HG03520 (cell line): Measurements from ENCODE around the gene HMX2.

Experiments
- ATAC-seq: cut with Tn5 transposase; IDR thresholded peaks from one replicate; pipeline ENCODE4 v1.9.1; 2021; ENCODE audit warnings: mild to moderate bottlenecking, moderate library complexity; ENCODE audit not compliant: unreplicated experiment

Gene HMX2, protein sequence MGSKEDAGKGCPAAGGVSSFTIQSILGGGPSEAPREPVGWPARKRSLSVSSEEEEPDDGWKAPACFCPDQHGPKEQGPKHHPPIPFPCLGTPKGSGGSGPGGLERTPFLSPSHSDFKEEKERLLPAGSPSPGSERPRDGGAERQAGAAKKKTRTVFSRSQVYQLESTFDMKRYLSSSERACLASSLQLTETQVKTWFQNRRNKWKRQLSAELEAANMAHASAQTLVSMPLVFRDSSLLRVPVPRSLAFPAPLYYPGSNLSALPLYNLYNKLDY

DNA sequence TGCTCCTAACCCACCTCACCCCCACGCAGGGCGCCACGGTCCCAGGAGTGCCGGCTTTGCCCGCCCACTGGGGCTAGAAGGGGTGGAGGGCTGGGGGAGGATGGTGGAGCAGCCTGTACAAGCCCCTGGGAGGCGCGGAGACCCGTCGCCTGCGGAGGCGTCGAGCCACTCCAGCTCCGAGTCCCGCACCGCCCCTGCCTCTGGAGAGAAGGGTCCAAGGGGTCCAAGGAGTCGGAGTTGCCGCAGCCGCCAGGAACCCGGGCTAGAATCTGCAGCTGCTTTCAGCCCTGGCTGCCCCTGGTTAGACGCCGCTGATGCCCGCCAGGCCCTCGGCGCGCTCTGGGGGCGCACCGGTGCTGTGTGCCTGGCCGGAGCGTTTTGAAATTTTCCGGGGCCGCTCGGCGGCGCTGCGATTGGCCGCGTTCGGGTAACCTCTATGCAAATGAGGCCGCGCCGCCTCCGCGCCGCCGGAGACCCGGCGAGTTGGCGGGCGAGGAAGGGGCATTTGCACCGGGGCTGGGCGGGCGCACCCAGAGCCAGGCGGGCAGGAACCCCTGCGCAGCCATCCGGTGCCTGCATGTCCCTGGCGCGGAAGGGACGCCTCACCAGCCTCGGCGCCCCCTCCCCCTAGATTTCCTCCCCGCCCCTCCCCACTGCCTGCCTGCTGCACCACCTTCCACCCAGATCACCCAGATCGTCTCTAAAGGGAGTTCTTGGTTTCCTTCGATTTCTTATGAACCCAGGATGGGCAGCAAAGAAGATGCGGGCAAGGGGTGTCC lies at the start of gene HMX2:
TSS of gene HMX2 (plus strand) at position 502 of the 779 bp plus-strand sequence. CDS start at position 745, 243 bp downstream.
- ATAC-seq, result no peak

DNA sequence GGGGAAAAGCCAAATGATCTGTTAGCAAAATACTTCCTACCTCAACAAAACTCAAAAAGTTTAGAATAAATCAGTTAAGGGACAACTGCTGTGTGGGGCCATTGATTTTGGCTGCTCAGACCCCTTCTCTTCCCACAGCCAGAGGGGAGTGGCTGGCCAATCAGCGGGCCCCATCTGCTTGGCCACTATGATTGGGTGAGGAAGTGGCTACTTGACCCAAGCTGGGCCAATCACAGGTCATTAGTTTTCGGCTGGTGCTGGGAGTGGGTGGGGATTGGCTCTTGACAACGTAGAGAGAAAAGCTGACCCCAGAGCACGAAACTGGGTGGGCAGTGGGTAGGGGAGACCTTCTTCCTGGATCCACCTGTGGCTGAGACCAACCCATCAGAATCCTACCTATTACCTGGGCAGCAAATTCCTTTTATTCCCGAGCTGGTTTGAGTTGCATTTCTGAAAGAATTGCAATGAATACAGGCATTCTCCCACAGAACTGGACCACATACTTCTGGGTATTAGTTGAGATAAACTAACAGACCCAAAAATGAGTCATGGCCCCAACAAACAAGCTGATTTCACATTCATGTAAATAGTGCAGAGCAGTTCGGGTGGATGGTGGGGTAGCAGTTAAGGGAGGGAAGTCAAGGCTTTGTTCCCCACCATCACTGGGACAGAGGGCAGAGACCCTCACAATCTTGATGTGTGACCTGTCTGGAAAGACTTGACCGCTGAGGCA lies 47.7 kb upstream of the HMX2 start:
- no peak for ATAC-seq

DNA sequence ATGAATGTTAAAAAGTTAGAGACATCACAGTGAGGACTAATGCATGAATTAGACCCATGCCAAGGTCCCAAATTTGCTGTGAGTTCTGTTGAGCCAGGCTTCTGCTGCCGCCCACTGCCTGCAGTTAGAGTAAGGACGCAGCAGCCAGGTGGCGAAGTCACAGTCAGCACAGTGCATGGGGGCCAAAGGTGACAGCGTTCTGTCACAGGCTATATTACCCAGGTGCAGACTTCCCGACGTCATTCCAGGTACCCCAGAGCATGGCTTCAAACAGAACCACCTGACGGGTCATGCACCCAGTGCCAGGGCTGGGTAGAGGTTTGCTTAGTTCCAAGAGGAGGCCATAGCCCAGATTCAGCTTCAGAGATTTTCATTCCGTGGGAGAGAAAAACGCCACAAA lies 46.1 kb upstream of the HMX2 start:
- ATAC-seq, result no peak

DNA sequence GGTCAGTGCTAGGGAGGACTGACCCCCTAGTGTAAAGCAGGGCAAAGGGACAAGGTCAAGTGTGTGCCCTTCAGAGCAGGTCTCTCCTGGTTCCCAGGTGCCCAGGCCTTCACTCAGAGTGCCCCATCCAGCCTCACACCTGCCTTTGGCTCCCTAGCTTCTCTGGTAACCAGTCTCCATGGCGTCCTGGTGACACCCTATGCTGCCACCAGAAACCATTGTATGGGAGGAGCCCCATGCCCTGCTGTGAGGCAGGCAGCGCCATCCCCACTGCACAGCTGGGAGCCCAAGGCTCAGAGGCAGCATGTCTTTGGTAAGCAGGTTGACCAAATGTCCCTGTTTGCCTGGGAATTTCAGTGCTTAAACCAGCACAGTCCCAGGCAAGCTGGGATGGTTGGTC lies 45.3 kb upstream of the HMX2 start:
- no peak for ATAC-seq

DNA sequence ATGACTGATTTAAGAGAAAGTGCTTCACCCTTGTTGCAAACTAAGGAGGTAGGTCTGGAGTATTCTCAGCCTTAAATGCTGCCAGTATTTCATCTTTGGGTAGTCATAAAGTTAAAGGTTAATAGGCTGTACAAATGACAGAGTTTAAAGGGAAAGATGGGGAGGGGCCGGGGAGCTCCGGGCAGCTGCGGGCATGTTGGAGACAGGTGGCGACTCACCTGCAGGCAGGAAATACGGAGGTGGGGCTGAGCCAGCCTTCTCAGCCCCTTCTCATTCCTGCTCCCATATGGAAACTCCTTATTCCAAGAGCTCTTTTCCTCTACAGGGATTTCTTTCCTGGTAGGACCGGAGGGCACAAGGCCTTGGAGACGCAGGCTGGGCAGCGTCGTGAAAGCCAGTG lies 44.0 kb upstream of the HMX2 start:
- ATAC-seq, result no peak

DNA sequence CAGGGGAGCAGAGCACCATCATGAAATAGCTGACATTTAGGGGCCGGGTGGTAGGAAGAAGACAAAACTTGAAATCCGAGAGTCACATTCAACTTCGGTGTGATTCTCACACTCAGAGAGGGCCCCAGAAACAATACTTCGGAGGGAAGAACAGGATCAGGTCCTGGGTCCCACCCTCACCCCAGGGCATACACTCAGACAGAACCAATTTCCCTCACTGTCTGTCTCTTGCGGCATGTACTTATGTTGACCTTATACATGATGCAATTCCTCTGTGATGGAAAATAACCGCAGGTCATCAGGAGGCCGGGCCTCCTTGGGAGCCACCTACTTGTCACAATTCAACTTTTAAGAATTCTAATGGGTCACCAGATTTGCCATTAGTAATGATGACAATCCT lies 38.5 kb upstream of the HMX2 start:
- no peak for ATAC-seq

DNA sequence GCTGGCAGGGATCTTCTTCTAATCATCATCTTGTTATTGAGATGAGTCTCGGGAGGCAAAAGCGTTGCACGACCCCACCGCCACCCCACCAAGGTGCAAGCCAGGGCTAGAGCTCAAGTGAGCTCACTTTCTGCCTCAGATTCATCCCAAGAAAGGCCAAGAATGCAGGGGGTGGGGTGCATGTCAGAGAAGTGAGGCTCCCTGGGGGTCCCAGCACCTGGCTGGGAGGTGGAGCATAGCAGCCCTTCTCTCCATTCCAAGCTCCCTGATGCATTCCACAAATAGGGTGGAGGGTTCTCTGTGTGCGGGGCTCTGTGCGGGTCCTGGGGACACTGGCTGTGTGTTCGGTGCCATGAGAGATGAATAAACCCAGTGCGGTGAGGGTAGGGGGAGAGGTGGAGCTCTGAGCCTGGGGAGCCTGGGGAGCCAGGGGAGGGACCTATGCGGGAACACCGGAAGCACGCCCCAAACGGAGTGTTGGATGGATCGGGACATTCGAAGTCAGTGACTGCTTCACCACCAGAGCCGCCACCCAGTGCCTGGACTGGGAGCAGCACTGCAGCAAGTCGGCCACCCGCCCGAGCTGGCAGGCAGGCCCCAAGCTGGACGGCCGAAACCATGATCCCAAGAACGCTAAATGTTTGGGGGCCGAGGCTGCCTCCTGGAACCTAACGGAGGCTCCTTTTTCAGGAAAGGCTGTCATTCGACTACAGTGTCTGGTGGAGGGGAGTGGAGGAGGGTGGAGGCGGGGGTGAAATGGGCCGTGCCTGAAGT lies 30.1 kb upstream of the HMX2 start:
- ATAC-seq, result no peak

DNA sequence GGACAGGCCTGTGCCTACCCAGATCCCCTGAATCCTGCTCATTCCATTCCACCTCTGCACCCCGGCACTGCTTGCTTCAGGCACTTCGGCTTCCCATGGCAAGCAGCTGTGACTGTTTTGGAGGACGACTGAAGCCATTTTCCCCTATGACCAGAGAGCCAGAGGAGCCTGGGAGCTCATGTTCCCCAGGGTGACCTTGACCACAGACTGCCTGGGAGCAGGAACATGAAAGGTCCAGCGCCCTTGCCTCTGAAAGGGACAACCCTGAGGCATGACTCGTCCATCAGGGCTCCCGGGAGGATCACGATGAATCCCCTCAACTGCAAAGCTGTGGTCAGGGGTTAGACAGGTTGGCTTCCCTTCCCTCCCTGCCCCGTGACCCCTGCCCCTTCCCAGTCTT lies 28.9 kb upstream of the HMX2 start:
- no peak for ATAC-seq

DNA sequence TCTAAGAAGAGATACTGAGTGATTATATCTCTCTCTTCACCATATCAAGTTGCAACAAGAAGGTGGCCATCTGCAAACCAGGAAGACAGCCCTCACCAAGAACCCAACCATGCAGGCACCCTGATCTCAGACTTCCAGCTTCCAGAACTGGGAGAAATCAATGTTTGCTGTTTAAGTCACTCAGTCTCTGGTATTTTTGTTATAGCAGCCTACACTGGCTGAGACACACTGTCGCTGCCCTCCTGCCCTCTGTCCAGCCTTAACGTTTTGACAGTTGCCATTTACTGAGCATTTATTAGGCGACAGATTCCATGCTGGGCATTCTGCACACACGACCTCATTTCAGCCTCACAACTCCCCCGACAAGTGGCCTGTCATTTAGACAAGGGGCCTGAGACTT lies 21.7 kb upstream of the HMX2 start:
- no peak for ATAC-seq

DNA sequence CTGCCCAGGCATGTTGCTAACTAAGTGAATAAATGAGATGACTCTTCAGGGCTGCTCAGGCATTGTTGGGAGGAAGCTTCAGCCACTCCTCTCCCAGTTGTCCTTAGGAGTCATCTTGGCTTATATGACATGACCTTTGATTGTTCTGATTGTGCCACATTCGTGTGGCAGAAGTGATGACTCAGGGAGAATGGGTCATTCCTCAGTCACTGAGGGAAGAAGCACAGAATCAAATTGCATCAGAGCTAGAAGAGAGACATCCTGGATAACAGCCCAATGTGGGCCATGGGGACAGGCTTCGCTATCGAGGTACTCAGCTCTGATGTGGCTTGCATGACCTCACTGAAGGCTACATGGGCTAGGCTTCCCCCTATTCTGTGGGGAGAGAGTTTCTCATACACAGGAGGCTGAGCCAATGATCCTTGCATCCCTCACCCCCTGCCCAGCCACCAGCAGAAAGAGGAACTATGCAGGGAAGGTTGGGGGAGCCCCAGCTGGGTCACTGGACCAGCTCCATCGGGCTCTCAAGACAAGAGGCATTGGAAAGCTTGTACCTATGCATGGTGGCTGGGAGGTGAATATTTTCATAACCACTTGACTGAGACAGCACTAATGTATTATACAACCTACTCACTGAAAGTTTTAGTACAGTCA lies 18.2 kb upstream of the HMX2 start:
- ATAC-seq, result no peak

DNA sequence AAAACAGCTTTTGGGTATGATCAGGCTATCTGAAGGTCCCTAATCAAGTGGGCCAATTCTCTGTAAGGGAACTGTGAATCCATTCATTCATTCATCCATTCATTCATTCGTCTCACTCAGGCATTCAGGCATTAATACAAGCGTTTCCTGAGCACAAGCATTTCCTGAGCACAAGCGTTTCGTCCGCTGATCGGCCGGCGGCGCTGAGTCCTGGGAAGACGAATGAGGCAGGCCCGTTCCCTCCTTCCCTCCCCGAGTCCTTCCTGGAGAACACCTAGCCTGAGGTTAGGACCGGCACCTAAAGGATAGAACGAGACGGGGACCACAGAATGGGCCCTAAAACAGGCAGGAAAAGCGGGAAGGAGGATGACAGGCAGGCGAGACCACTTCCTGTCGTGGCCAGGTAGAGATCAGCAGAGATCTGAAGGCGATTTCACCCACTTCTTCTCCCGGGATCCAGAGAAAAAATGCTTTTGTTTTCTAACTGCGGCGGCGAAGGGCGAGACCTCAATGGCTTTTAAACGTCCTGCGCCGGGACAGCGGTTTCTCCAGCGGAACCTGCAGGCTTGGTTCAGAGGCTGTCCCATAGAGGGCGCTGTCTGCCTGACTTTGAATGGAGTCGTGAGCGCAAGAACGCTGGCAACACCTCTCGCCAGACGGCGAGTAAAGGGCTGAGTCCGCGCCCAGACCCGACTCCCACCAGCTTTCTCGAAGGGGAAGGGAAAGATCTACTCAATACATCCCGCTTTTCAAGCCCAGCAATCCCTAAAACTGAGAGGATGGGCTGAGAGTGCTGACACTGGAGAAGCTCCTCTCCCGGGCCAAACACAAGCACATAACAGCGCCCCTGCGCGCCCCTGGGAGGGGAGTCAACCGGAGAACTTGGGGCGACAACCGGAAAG lies 15.1 kb upstream of the HMX2 start:
- ATAC-seq, result no peak

DNA sequence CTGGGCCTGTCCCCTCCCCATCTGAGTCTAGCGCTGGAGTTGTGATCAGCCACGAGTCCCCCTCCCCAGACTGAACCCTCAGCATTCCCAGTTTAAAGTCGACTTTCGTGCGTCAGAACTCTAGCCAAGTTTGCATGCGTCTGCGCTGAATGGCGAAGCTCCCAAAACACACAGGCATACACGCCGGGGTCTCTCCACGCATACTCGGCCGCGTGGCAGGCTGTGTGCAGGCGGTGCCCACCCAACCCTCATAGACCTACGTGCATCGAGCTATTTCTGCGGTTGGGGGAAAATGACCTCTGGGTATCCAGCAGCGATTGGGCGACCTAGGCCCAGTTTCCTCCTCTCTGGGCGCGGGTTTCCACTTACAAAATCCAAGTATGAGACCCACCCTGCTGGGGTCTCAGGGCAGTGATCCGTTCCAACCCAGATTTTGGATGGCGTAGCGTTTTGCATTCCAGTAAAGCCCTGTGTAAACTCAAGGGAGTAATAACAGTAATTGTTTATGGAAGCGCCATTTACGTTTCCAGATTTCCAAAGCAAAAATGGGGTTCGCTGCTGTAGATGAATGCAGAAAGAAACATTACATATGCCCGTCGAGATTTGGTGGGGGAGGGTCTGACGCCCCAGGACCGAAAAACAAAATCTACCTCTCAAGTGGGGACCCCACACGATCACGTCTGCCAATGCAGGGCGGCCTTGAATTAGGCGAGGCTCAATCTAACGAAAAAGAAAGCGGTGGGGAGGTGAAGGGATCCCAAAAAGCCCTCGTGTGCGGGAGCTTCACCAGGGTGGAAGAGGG lies 14.2 kb upstream of the HMX2 start:
- ATAC-seq, result no peak

DNA sequence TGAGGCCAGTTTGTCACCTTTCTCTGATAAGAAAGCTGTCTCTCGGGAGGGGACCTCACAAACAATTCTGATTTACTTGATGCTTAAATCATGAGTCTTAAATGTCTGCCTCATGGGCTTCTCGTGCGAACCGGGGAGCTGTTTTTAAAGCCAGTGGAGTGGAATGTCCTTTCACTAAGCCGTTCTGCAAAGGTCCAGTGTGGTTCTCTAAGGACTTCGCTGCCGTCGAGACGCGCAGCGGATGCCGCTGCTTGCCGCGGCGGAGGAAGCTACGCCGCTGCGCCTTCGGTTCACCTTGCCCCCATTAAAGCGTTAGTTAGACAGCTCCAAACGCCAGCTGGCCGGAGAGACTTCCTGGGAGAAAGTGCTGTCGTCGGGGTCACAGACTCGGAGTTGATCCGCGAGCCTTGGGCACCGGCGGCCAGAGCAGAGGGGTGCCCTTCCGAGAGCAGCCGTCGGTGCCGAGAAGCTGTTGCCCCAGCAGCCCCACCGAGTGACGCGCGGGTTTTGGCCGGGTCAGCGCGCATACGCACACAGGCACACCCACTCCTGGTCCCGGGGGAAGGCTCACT lies 13.5 kb upstream of the HMX2 start:
- ATAC-seq, result no peak

DNA sequence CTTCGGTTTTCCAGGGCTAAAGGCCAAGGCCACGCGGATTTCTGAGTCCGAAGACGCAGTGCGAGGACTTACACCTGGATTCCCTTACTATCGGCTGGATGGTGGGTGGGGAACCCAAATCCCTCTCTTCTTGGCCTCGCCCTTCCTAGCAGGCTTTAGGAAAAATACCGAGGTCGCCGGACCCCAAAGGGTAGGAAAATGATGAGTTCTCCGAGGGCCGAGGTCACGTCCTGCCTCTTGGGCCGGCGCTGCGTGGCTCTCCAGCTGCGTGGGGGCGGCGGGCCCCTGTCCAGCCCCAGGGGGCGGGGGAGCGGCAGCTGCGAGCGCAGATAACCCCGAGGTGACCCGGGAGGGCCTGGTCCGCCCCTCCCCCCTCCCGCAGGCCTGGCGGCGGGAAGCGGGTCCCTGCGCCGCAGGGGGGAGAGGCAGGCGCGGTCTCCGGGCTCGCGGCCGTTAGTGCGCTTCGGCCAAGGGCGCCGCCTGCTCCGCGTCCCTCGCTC lies 13.0 kb upstream of the HMX2 start:
- ATAC-seq, result no peak

DNA sequence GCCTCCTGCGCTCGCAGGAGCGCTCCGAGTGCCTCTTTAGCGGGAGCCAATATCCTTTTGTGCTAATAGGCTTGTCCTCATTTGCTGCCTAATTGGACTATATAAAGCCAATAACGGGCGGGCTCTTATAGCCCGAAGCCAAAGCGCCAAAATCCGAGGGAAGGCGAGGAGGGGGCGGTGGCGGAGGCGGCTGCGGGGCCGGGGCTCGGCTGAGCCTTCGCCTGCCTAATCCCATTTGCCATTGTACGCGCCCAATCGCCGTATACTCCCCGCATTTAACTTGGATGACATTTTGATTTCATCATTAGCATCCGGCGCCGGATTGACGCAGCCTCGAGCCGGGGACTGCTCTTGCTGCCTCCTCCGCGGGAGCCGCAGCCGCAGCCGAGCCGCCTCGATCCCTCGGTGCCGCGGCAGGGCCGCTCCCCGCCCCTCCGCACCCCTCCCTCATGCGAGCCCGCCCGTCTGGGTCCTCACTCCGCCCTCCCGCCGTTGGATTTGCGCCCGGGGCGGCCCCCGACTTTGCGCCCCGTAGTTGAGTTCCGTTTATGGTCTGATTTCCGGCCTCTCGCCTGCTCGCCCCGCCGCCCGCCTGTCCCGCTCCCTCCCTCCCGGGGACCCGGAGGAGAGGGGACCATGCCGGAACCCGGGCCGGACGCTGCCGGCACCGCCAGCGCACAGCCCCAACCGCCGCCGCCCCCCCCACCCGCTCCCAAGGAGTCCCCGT lies 12.4 kb upstream of the HMX2 start, which contains the start of gene HMX3:
TSS of gene HMX3 (plus strand) at position 556 of the 727 bp plus-strand sequence. CDS start at position 637, 81 bp downstream.
- no peak for ATAC-seq

DNA sequence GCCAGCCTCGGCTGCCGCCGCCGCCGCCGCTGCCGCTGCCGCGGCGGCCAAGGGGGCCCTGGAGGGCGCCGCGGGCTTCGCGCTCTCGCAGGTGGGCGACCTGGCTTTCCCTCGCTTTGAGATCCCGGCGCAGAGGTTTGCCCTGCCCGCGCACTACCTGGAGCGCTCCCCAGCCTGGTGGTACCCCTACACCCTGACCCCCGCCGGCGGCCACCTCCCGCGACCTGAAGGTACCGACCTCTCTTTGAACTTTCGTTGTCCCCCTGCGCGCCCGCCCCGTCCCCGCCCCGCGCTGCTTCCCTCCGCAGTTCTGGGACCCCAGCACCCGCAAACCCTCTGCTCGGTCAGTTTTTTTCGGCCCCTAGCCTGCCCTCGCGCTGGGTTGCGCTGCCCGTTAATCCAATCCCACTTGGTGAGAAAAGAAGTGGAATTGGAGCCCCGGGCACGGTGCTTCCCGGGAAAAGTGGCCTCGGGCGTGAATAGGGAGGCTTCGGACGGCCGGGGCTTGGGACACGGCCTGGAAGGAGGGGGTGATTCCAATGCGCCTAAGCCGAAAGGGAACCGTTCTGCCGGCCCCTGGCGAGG lies 11.6 kb upstream of the HMX2 start:
- ATAC-seq, result no peak
